Endothelial cell (in vitro differentiated cells): Measurements from ENCODE around the gene SETD5. TPM values are rescaled to one million over a fixed set of nuclear protein-coding genes. Genes with fewer than 3 reads are reported as not detected.

Source experiments
- DNase-seq: peaks from one replicate; pipeline ENCODE4 v3.0.0; 2021; ENCODE audit warnings: low spot score
- H3K27ac Mint-ChIP-seq: one replicate; pipeline ENCODE4 v1.8.0; 2021; ENCODE audit warnings: mixed read lengths, inconsistent platforms; ENCODE audit not compliant: unreplicated experiment
- H3K27me3 Mint-ChIP-seq: one replicate; pipeline ENCODE4 v1.8.0; 2021; ENCODE audit warnings: mild to moderate bottlenecking, moderate library complexity, mixed read lengths, inconsistent platforms; ENCODE audit not compliant: unreplicated experiment
- H3K36me3 Mint-ChIP-seq: one replicate; pipeline ENCODE4 v1.8.0; 2021; ENCODE audit warnings: mild to moderate bottlenecking, low read depth, mixed read lengths, inconsistent platforms; ENCODE audit not compliant: unreplicated experiment
- H3K4me1 Mint-ChIP-seq: one replicate; pipeline ENCODE4 v1.8.0; 2021; ENCODE audit warnings: mild to moderate bottlenecking, mixed read lengths, inconsistent platforms; ENCODE audit not compliant: unreplicated experiment
- H3K4me3 Mint-ChIP-seq: one replicate; pipeline ENCODE4 v1.8.0; 2021; ENCODE audit warnings: mild to moderate bottlenecking, mixed read lengths, inconsistent platforms; ENCODE audit not compliant: unreplicated experiment
- H3K9me3 Mint-ChIP-seq: one replicate; pipeline ENCODE4 v1.8.0; 2021; ENCODE audit warnings: mixed read lengths, inconsistent platforms; ENCODE audit not compliant: unreplicated experiment
- total RNA-seq: library from RNA; stranded (reverse); fragmentation: NEBNext Ultra II Directional; extraction: Animal tissue kit (Norgen Biotek cat#: 25700); gene quantifications from one replicate; pipeline ENCODE4 v1.2.1, GENCODE V29; 2021; ENCODE audit not compliant: unreplicated experiment
- TF ChIP-seq, protein P1 (sequence below): fragments of 200-600 bp; sonication (generic); IDR thresholded peaks from one replicate; pipeline ENCODE4 v1.5.0; 2021; ENCODE audit warnings: antibody characterized with exemption; ENCODE audit not compliant: unreplicated experiment

The SETD5 gene
- total RNA-seq, 1 donor from 2014 or later: 246 TPM

DNA sequence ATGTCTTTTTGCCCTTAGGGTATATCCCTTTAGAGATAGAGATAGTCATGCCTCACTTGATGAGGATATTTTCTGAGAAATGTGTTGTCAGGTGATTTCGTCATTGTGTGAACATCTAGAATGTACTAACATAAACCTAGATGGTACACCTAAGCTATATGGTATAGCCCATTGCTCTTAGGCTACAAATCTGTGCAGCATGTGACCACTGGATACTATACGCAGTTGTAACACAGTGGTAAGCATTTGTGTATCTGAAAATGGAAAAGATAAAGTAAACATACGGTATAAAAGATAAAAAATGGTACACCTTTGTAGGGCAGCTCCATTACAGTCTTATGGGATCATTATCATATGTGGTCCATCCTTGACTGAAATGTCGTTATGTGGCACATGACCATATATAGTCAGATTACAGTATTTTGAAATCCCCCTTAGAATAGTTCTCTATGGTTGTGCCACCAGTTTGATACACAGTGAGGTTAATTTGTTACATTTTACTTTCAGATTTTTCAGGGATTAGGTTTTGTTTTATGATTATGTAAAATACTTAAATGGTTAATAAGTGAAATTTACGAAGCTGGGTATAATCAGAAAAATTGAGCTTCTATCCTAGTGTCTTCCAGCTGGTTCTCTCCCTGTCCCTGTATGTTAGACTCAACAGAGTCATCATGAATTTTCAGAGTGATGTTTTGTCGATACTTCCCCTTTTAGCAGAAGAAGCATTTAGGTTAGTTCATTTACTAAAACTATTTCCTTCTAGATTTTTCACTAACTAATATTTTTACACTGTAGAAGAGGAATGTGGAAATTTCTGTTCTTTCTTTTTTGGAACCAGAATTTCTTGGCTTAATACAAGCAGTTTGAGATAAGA lies 12.8 kb downstream of the SETD5 start:
- Mint-ChIP-seq H3K36me3 (peaks cover 7% of the 10 kb centered on the region), H3K4me1 (peaks cover 43% of the 10 kb centered on the region), H3K27ac (peak overlapping the region; percentile 68), H3K9me3 (no peaks in the 10 kb centered on the region), H3K4me3 (peak overlapping the region; percentile 29), H3K27me3 (peaks cover 2% of the 10 kb centered on the region)
- no peak for DNase-seq
- TF ChIP-seq, protein P1, sequence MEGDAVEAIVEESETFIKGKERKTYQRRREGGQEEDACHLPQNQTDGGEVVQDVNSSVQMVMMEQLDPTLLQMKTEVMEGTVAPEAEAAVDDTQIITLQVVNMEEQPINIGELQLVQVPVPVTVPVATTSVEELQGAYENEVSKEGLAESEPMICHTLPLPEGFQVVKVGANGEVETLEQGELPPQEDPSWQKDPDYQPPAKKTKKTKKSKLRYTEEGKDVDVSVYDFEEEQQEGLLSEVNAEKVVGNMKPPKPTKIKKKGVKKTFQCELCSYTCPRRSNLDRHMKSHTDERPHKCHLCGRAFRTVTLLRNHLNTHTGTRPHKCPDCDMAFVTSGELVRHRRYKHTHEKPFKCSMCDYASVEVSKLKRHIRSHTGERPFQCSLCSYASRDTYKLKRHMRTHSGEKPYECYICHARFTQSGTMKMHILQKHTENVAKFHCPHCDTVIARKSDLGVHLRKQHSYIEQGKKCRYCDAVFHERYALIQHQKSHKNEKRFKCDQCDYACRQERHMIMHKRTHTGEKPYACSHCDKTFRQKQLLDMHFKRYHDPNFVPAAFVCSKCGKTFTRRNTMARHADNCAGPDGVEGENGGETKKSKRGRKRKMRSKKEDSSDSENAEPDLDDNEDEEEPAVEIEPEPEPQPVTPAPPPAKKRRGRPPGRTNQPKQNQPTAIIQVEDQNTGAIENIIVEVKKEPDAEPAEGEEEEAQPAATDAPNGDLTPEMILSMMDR: no peak

DNA sequence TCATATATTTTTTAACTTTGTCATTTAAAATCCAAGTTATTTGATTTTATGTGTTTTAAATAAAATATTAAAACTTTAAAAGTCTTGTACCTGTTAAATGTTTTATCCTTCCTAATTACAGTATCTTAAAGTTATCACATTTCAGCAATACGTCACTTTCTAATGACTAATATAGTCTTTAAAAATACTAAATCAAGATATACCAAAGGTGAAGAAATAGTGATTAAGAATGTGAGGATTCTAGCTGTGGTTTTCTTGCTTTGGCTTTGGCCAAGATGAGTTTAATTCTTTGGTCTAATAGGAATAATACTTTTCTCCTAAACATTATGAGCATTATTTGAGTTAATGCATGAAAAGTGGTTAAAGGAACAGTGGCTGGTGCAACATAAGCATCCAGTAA lies 13.9 kb downstream of the SETD5 start:
- no peak overlapping the region for H3K4me3 Mint-ChIP-seq
- no peak overlapping the region for H3K27ac Mint-ChIP-seq
- peaks cover 41% of the 10 kb centered on the region for H3K4me1 Mint-ChIP-seq
- TF ChIP-seq, protein P1: no peak
- peaks cover 2% of the 10 kb centered on the region for H3K27me3 Mint-ChIP-seq
- H3K9me3 Mint-ChIP-seq: no peaks in the 10 kb centered on the region
- H3K36me3 Mint-ChIP-seq: peaks cover 7% of the 10 kb centered on the region
- no peak for DNase-seq

DNA sequence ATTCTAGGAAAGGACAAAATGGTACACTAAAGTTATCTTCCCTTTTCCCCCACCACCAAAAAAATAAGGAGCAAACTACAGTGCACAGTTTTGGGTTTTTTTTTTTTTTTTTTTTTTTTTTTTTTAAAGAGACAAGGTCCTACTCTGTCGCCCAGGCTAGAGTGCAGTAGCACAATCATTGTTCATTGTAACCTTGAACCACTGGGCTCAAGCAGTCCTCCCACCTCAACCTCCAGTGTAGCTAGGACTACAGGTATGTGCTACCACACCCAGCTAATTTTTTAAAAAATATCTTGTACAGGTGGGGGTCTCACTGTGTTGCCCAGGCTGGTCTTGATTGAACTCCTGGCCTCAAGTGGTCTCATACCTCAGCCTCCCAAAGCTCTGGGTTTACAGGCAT lies 14.9 kb downstream of the SETD5 start:
- Mint-ChIP-seq H3K4me1 (peaks cover 38% of the 10 kb centered on the region), H3K27ac (peak overlapping the region; percentile 80), H3K9me3 (no peaks in the 10 kb centered on the region), H3K36me3 (peaks cover 7% of the 10 kb centered on the region), H3K27me3 (peaks cover 2% of the 10 kb centered on the region), H3K4me3 (peak overlapping the region; percentile 15)
- DNase-seq: no peak
- TF ChIP-seq, protein P1: no peak

DNA sequence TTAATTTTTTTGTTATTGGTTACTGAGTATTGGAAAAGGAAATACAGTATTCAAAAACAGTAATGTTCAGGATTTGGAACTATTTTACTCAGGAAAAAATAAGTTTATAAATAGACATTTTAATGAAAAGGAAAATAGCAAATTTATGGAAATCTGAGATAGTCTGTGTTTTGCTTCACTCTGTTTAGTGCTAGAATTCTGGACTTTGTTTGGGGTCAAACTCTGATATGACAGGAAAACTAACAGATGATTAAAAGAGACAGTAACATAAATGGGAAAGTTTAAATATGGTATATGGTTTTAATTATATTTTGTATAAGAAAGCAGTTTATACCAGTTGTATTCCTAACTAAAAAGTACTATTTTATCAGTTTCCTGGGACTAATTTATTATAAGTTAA lies 17.4 kb downstream of the SETD5 start:
- no peak overlapping the region for H3K4me3 Mint-ChIP-seq
- TF ChIP-seq, protein P1: no peak
- H3K27ac Mint-ChIP-seq: no peak overlapping the region
- peaks cover under 1% of the 10 kb centered on the region for H3K36me3 Mint-ChIP-seq
- H3K4me1 Mint-ChIP-seq: peaks cover 31% of the 10 kb centered on the region
- H3K27me3 Mint-ChIP-seq: peaks cover 2% of the 10 kb centered on the region
- no peaks in the 10 kb centered on the region for H3K9me3 Mint-ChIP-seq
- DNase-seq: no peak

DNA sequence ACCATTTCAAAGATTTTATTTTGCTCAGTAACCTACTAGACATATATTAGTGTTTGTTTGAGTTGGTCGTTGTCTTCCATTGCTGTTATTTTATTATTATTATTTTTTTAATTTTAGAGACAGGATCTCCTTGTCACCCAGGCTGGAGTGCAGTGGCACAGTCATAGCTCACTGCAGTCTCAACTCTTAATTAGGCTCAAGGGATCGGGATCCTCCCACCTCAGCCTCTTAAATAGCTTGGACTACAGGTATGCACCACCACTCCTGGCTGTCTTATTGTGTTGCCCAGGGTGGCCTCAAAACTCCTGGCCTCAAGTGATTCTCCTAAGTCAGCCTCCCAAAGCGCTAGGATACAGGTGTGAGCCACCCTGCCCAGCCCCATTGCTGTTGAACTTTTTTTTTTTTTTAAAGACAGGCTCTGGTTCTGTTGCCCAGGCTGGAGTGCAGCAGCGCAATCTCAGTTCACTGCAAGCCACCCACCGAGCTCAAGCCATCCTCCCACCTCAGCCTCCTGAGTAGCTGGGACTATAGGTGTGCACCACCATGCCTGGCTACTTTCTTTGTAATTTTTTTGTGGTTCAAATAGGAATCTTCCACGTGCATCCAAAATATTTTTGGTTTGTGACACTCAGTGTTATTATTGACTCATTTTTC lies 18.2 kb downstream of the SETD5 start:
- H3K4me1 Mint-ChIP-seq: peaks cover 27% of the 10 kb centered on the region
- TF ChIP-seq, protein P1: no peak
- DNase-seq: no peak
- H3K36me3 Mint-ChIP-seq: no peaks in the 10 kb centered on the region
- no peak overlapping the region for H3K27ac Mint-ChIP-seq
- H3K9me3 Mint-ChIP-seq: no peaks in the 10 kb centered on the region
- no peak overlapping the region for H3K4me3 Mint-ChIP-seq
- H3K27me3 Mint-ChIP-seq: peaks cover 2% of the 10 kb centered on the region
